ENCODE measurements around the gene EMP3. TPM values are rescaled to one million over a fixed set of nuclear protein-coding genes. Genes with fewer than 3 reads are reported as not detected.

EMP3 gene
- total RNA-seq, 1 experiment from 2014 or later, result 92.9 TPM

DNA sequence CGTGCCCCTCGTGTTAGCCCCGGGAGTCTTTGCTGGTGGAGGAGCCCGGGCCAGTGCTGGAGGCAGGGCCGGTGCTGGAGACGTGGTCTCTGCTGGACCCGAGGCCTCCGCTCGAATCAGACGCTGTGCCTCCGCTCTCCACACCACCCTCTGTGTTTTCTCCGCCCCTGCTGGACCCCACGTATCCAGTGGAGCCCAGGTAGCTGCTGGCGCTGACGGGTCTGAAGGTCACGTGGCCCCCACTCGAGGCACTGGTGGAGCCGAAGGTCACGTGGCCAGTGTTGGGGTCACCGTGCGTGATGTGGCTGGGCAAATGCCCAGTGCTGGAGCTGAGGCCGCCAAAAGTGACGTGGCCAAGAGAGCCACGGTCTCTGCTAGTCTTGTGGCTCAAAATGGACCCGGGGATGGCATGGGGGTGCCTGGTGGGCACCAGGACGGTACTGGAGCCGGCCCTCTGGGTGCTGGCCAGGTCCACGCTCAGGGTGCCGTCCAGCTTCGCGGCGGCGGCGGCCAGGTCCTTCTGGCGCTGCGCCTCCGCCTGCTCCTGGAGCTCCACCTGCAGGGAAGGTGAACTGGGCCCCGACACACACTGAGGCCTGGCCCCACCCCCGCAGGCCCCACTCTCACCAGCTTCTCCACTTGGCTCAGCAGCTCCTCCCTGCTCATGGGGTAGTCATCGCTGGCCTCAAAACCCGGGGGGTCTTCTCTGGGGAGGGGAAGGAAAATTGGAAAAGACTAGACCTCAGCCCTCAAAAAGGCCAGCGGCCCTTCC lies 28.2 kb upstream of the EMP3 start:
- H2AFZ ChIP-seq (ENCODE audit: low read depth, low read length, poor library complexity, severe bottlenecking), result no peak overlapping the region
- POLR2A ChIA-PET, result no interaction called here
- RAD21 ChIA-PET (ENCODE audit: low non-redundant PET in 1 of 2, low total read pairs in 2 of 2, uncharacterized antibody in 2 of 2, unreplicated experiment in 2 of 2), result no interaction called here
- no peaks in the 10 kb centered on the region for H3K9me3 ChIP-seq (ENCODE audit: control insufficient read depth in 1 of 2, insufficient read depth in 1 of 2, low read depth in 1 of 2, low read length in 2 of 2)
- no peak for ATAC-seq
- intact Hi-C loops (cut with micrococcal nuclease), result no loop called here
- CTCF ChIA-PET, result no interaction called here
- no peak overlapping the region for H3K4me3 ChIP-seq (replicated peaks in 1 of 2; ENCODE audit: low read depth in 1 of 2, low read length in 2 of 2)
- TF ChIP-seq, protein P1, sequence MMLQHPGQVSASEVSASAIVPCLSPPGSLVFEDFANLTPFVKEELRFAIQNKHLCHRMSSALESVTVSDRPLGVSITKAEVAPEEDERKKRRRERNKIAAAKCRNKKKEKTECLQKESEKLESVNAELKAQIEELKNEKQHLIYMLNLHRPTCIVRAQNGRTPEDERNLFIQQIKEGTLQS (IDR thresholded peaks at IDR 0.05), result no peak
- no peak for TF ChIP-seq POLR2AphosphoS5 (IDR thresholded peaks at IDR 0.05; ENCODE audit: low read depth, low read length)
- no peak for TF ChIP-seq ZFX (IDR thresholded peaks at IDR 0.05)
- TF ChIP-seq POLR2A (IDR thresholded peaks at IDR 0.05; ENCODE audit: borderline replicate concordance, extremely low read depth, insufficient read depth, insufficient read length), result no peak
- TF ChIP-seq EGR1 (IDR thresholded peaks at IDR 0.05; ENCODE audit: low read depth), result no peak
- TF ChIP-seq SRF (IDR thresholded peaks at IDR 0.05; ENCODE audit: low read depth), result no peak
- TF ChIP-seq RAD21 (IDR thresholded peaks at IDR 0.05; ENCODE audit: low read depth), result no peak
- TF ChIP-seq EZH2phosphoT487 (IDR thresholded peaks at IDR 0.05; ENCODE audit: borderline replicate concordance), result no peak
- no peak for TF ChIP-seq SP1 (IDR thresholded peaks at IDR 0.05; ENCODE audit: low read depth)
- no peak for TF ChIP-seq EZH2 (IDR thresholded peaks at IDR 0.05)
- TF ChIP-seq CEBPB (IDR thresholded peaks at IDR 0.05; ENCODE audit: low read depth), result no peak
- H3K9ac ChIP-seq (ENCODE audit: low read length), result no peak overlapping the region
- no peaks in the 10 kb centered on the region for H3K36me3 ChIP-seq (ENCODE audit: control insufficient read depth in 1 of 2, insufficient read depth in 2 of 2, low read length in 2 of 2)
- no peaks in the 10 kb centered on the region for H4K20me1 ChIP-seq (ENCODE audit: insufficient read depth)
- no peaks in the 10 kb centered on the region for H3K79me2 ChIP-seq (ENCODE audit: insufficient read depth, low read length)
- no TSS peak for BruUV-seq (replicated peaks)
- peaks cover 2 to 27% of the 10 kb centered on the region in 2 experiments; a peak in 3 of 4 replicates for H3K4me1 ChIP-seq (ENCODE audit: control insufficient read depth in 1 of 2, insufficient read depth in 2 of 2, low read length in 2 of 2)
- no peak overlapping the region for H3K27ac ChIP-seq (ENCODE audit: low read depth, low read length)
- no peak for DNase-seq (ENCODE audit: low read depth, low spot score)
- no peaks in the 10 kb centered on the region; the same call in 1 of the 2 replicates for H3K9me2 ChIP-seq (ENCODE audit: insufficient read depth)
- no peaks in the 10 kb centered on the region for H3K27me3 ChIP-seq (ENCODE audit: insufficient read depth, low read length)
- H3K4me2 ChIP-seq (ENCODE audit: low read length), result no peak overlapping the region

DNA sequence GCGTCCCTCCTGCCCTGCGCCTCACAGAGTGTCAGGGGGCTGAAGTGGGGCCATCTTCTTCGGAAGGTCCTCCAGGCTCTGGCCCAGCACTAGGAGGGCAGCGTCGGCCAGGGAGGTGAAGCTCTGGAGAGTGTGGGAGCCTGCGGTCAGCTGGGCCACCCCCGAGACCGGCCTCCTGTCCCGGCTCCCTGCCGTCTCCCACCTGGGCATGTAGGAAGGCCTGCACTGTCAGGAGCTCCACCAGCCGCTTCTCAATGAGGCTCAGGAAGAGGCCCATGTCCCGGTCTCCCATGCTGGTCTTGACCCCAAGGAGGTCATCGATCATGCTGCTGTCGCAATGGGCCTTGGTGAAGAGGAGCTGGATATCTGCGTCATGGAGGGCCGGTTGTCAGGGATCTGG lies 27.4 kb upstream of the EMP3 start:
- BruUV-seq (replicated peaks), result no TSS peak
- ChIA-PET CTCF (no interaction called here), POLR2A (no interaction called here), RAD21 (ENCODE audit: low non-redundant PET in 1 of 2, low total read pairs in 2 of 2, uncharacterized antibody in 2 of 2, unreplicated experiment in 2 of 2) (no interaction called here)
- Histone ChIP-seq H3K4me1 (ENCODE audit: control insufficient read depth in 1 of 2, insufficient read depth in 2 of 2, low read length in 2 of 2) (peaks cover 2 to 21% of the 10 kb centered on the region in 2 experiments; a peak in 3 of 4 replicates), H3K9me3 (ENCODE audit: control insufficient read depth in 1 of 2, insufficient read depth in 1 of 2, low read depth in 1 of 2, low read length in 2 of 2) (no peaks in the 10 kb centered on the region), H3K79me2 (ENCODE audit: insufficient read depth, low read length) (no peaks in the 10 kb centered on the region), H3K9ac (ENCODE audit: low read length) (no peak overlapping the region), H2AFZ (ENCODE audit: low read depth, low read length, poor library complexity, severe bottlenecking) (no peak overlapping the region), H4K20me1 (ENCODE audit: insufficient read depth) (no peaks in the 10 kb centered on the region), H3K27ac (ENCODE audit: low read depth, low read length) (no peak overlapping the region), H3K36me3 (ENCODE audit: control insufficient read depth in 1 of 2, insufficient read depth in 2 of 2, low read length in 2 of 2) (no peaks in the 10 kb centered on the region), H3K4me2 (ENCODE audit: low read length) (no peak overlapping the region), H3K9me2 (ENCODE audit: insufficient read depth) (no peaks in the 10 kb centered on the region; the same call in 1 of the 2 replicates), H3K27me3 (ENCODE audit: insufficient read depth, low read length) (no peaks in the 10 kb centered on the region), H3K4me3 (replicated peaks in 1 of 2; ENCODE audit: low read depth in 1 of 2, low read length in 2 of 2) (no peak overlapping the region)
- DNase-seq (ENCODE audit: low read depth, low spot score), result no peak
- TF ChIP-seq YY1 (IDR thresholded peaks at IDR 0.05; ENCODE audit: extremely low read depth, insufficient replicate concordance, low read depth, low read length) (no peak), CBX3 (IDR thresholded peaks at IDR 0.05; ENCODE audit: low read depth) (no peak), TCF7L2 (IDR thresholded peaks at IDR 0.05; ENCODE audit: borderline replicate concordance, extremely low read depth, insufficient read depth, insufficient read length) (no peak), ELF1 (IDR thresholded peaks at IDR 0.05; ENCODE audit: borderline replicate concordance, low read depth) (no peak), EGR1 (IDR thresholded peaks at IDR 0.05; ENCODE audit: low read depth) (no peak)
- TF ChIP-seq, protein P2, sequence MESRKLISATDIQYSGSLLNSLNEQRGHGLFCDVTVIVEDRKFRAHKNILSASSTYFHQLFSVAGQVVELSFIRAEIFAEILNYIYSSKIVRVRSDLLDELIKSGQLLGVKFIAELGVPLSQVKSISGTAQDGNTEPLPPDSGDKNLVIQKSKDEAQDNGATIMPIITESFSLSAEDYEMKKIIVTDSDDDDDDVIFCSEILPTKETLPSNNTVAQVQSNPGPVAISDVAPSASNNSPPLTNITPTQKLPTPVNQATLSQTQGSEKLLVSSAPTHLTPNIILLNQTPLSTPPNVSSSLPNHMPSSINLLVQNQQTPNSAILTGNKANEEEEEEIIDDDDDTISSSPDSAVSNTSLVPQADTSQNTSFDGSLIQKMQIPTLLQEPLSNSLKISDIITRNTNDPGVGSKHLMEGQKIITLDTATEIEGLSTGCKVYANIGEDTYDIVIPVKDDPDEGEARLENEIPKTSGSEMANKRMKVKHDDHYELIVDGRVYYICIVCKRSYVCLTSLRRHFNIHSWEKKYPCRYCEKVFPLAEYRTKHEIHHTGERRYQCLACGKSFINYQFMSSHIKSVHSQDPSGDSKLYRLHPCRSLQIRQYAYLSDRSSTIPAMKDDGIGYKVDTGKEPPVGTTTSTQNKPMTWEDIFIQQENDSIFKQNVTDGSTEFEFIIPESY (IDR thresholded peaks at IDR 0.05; ENCODE audit: extremely low read depth, insufficient replicate concordance, low read length), result no peak
- intact Hi-C loops (cut with micrococcal nuclease), result no loop called here
- ATAC-seq, result no peak

Data from HCT116 (cell line).